Measurements from ENCODE around the gene SMYD3. TPM values are rescaled to one million over a fixed set of nuclear protein-coding genes. Genes with fewer than 3 reads are reported as not detected.
A peak's percentile ranks its signal among the peaks of the same experiment; 100 is the strongest.

SMYD3 gene
- total RNA-seq, 4 donors from 2014 or later, result 33.7 to 105 (median 51.4) TPM

GRCh38 chr1:246159279-246160227 lies 347.5 kb downstream of the SMYD3 start:
- Histone ChIP-seq H3K9me3 (no peaks in the 10 kb centered on the region), H3K27ac (no peak overlapping the region), H3K36me3 (no peaks in the 10 kb centered on the region), H3K4me3 (replicated peaks in 1 of 3) (no peak overlapping the region), H3K4me1 (peaks cover 17 to 38% of the 10 kb centered on the region in 2 donors), H3K27me3 (no peaks in the 10 kb centered on the region)
- TF ChIP-seq CTCF (IDR thresholded peaks at IDR 0.05) (no peak), POLR2A (IDR thresholded peaks at IDR 0.05) (no peak)
- 92 to 94% methylated on average over 9 of the region's 9 CpGs for WGBS, 2 donors
- no peak for DNase-seq
- intact Hi-C loops (cut with DNase I), result no loop called here

GRCh38 chr1:246158131-246158530 lies 348.9 kb downstream of the SMYD3 start:
- WGBS, 2 donors, result 88 to 91% methylated on average over 2 of the region's 2 CpGs
- Histone ChIP-seq H3K9me3 (no peaks in the 10 kb centered on the region), H3K27me3 (no peaks in the 10 kb centered on the region), H3K4me3 (replicated peaks in 1 of 3) (no peak overlapping the region), H3K4me1 (peaks cover 17 to 38% of the 10 kb centered on the region in 2 donors), H3K27ac (no peak overlapping the region), H3K36me3 (no peaks in the 10 kb centered on the region)
- TF ChIP-seq POLR2A (IDR thresholded peaks at IDR 0.05), result no peak
- no peak for TF ChIP-seq CTCF (IDR thresholded peaks at IDR 0.05)
- intact Hi-C loops (cut with DNase I), result no loop called here
- DNase-seq, result no peak

- Histone ChIP-seq H3K36me3 (no peaks in the 10 kb centered on the region), H3K27me3 (no peaks in the 10 kb centered on the region), H3K4me3 (replicated peaks in 1 of 3) (no peak overlapping the region), H3K9me3 (no peaks in the 10 kb centered on the region), H3K27ac (no peak overlapping the region), H3K4me1 (peaks cover 19 to 44% of the 10 kb centered on the region in 2 donors)
- DNase-seq, result no peak
- WGBS, 2 donors, result 79 to 92% methylated on average over 2 of the region's 2 CpGs
- no peak for TF ChIP-seq CTCF (IDR thresholded peaks at IDR 0.05)
- no peak for TF ChIP-seq POLR2A (IDR thresholded peaks at IDR 0.05)
- intact Hi-C loops (cut with DNase I), result no loop called here
Observed at GRCh38 chr1:246157516-246157915, 349.6 kb downstream of the SMYD3 start.

GRCh38 chr1:246156847-246157246 lies 350.2 kb downstream of the SMYD3 start:
- no peak for TF ChIP-seq POLR2A (IDR thresholded peaks at IDR 0.05)
- no peak for TF ChIP-seq CTCF (IDR thresholded peaks at IDR 0.05)
- intact Hi-C loops (cut with DNase I), result no loop called here
- Histone ChIP-seq H3K9me3 (no peaks in the 10 kb centered on the region), H3K4me3 (replicated peaks in 1 of 3) (no peak overlapping the region), H3K27ac (no peak overlapping the region), H3K36me3 (no peaks in the 10 kb centered on the region), H3K4me1 (peaks cover 18 to 47% of the 10 kb centered on the region in 2 donors), H3K27me3 (no peaks in the 10 kb centered on the region)
- 95% methylated on average over 12 of the region's 12 CpGs for WGBS, 2 donors
- no peak for DNase-seq

GRCh38 chr1:246155923-246156322 lies 351.2 kb downstream of the SMYD3 start:
- DNase-seq, result no peak
- Histone ChIP-seq H3K27me3 (no peaks in the 10 kb centered on the region), H3K27ac (peak overlapping the region in 1 of 3 donors; percentile 29), H3K4me1 (peaks cover 17 to 46% of the 10 kb centered on the region in 2 donors), H3K4me3 (replicated peaks in 1 of 3) (no peak overlapping the region), H3K36me3 (no peaks in the 10 kb centered on the region), H3K9me3 (no peaks in the 10 kb centered on the region)
- TF ChIP-seq POLR2A (IDR thresholded peaks at IDR 0.05) (no peak), CTCF (IDR thresholded peaks at IDR 0.05) (no peak)
- intact Hi-C loops (cut with DNase I), result no loop called here
- 68 to 79% methylated on average over 4 of the region's 4 CpGs for WGBS, 2 donors
